HEK293 (cell line): ENCODE results near the gene ELOVL6.

Experiments used
- CTCF ChIA-PET: fragments of 350-600 bp; formaldehyde crosslinking; extraction: SDS; loops from one replicate; lab custom pipeline; 2021; ENCODE audit warnings: antibody characterized with exemption; lab: Yijun Ruan, JAX
- POLR2A ChIA-PET: fragments of 300-600 bp; formaldehyde crosslinking; extraction: SDS; loops from one replicate; lab custom pipeline; 2020; ENCODE audit warnings: antibody characterized with exemption, inconsistent platforms; lab: Yijun Ruan, JAX
- H3K27ac ChIP-seq: fragments of 200-500 bp; sonication (Bioruptor generic); 2 replicates; pipeline ENCODE4 v1.5.1; 2014; ENCODE audit warnings: low read depth, low read length, control low read depth, inconsistent platforms; ENCODE audit errors: extremely low read depth
- H3K36me3 ChIP-seq, 2 experiments: fragments of 200-500 bp in 1 of 2; sonication (Bioruptor generic) in 1 of 2; 1 replicate in 1 of 2; 2 replicates in 1 of 2; pipeline ENCODE4 v1.5.1; 2014 to 2017; ENCODE audit warnings: inconsistent platforms in 2 of 2, low read length in 2 of 2; ENCODE audit not compliant: control insufficient read depth in 2 of 2, insufficient read depth in 1 of 2
- H3K4me1 ChIP-seq: fragments of 200-500 bp; sonication (Bioruptor generic); 2 replicates; pipeline ENCODE4 v1.5.1; 2014; ENCODE audit warnings: mild to moderate bottlenecking, low read length, inconsistent platforms; ENCODE audit not compliant: control insufficient read depth, insufficient read depth
- H3K4me3 ChIP-seq: 2 replicates; pipeline ENCODE4 v1.5.1; 2011; ENCODE audit warnings: low read depth, mild to moderate bottlenecking, control low read depth, low read length, moderate library complexity
- H3K9me3 ChIP-seq: fragments of 200-500 bp; sonication (Bioruptor generic); 2 replicates; pipeline ENCODE4 v1.5.1; 2014; ENCODE audit warnings: low read depth, low read length, inconsistent platforms; ENCODE audit not compliant: control insufficient read depth, insufficient read depth
- GLI2 ChIP-seq: fragments of 450-650 bp; formaldehyde crosslinking; IDR thresholded peaks from 2 replicates; pipeline ENCODE4; 2017; ENCODE audit warnings: missing biosample characterization, missing genetic modification characterization, low read depth, borderline replicate concordance
- KLF17 ChIP-seq: fragments of 450-650 bp; formaldehyde crosslinking; IDR thresholded peaks from 2 replicates; pipeline ENCODE4 v1.5.1; 2016; ENCODE audit warnings: missing biosample characterization, missing genetic modification characterization
- TSHZ1 ChIP-seq: fragments of 450-650 bp; formaldehyde crosslinking; IDR thresholded peaks from 2 replicates; pipeline ENCODE4 v1.5.1; 2016; ENCODE audit warnings: missing biosample characterization, missing genetic modification characterization, borderline replicate concordance
- ZNF146 ChIP-seq: fragments of 450-650 bp; formaldehyde crosslinking; IDR thresholded peaks from 2 replicates; pipeline ENCODE4 v1.5.1; 2016; ENCODE audit warnings: missing biosample characterization, missing genetic modification characterization
- ZNF155 ChIP-seq: fragments of 450-650 bp; formaldehyde crosslinking; IDR thresholded peaks from 2 replicates; pipeline ENCODE4 v1.5.1; 2016; ENCODE audit warnings: missing biosample characterization, missing genetic modification characterization
- ZNF169 ChIP-seq: fragments of 450-650 bp; formaldehyde crosslinking; IDR thresholded peaks from 2 replicates; pipeline ENCODE4 v1.5.1; 2016; ENCODE audit warnings: missing biosample characterization, missing genetic modification characterization
- ZNF174 ChIP-seq: fragments of 450-650 bp; formaldehyde crosslinking; IDR thresholded peaks from 2 replicates; pipeline ENCODE4 v1.5.0; 2017; ENCODE audit warnings: missing biosample characterization, mild to moderate bottlenecking, missing genetic modification characterization
- ZNF2 ChIP-seq: fragments of 450-650 bp; formaldehyde crosslinking; IDR thresholded peaks from 2 replicates; pipeline ENCODE4 v1.5.1; 2016; ENCODE audit warnings: missing biosample characterization, missing genetic modification characterization
- ZNF274 ChIP-seq, 2 experiments: fragments of 200-500 bp in 1 of 2; fragments of 450-650 bp in 1 of 2; sonication (Bioruptor generic) in 1 of 2; formaldehyde crosslinking in 1 of 2; IDR thresholded peaks; 2 replicates each; pipeline versions ENCODE4 v1.5.1 to v1.6.1; 2014 to 2016; ENCODE audit warnings: borderline replicate concordance in 1 of 2, inconsistent platforms in 1 of 2, low read length in 1 of 2, missing biosample characterization in 1 of 2, missing genetic modification characterization in 1 of 2
- ZNF324 ChIP-seq: fragments of 450-650 bp; formaldehyde crosslinking; IDR thresholded peaks from 2 replicates; pipeline ENCODE4 v1.5.1; 2016; ENCODE audit warnings: missing biosample characterization, missing genetic modification characterization
- ZNF48 ChIP-seq: fragments of 450-650 bp; formaldehyde crosslinking; IDR thresholded peaks from 2 replicates; pipeline ENCODE4 v1.5.1; 2016; ENCODE audit warnings: missing biosample characterization, missing genetic modification characterization
- ZNF621 ChIP-seq: fragments of 450-650 bp; formaldehyde crosslinking; IDR thresholded peaks from 2 replicates; pipeline ENCODE4 v1.5.1; 2017; ENCODE audit warnings: missing biosample characterization, missing genetic modification characterization
- ZNF660 ChIP-seq: fragments of 450-650 bp; IDR thresholded peaks from 2 replicates; pipeline ENCODE4 v1.5.1; 2018; ENCODE audit warnings: missing biosample characterization, mild to moderate bottlenecking, missing genetic modification characterization
- ZSCAN4 ChIP-seq: fragments of 450-650 bp; formaldehyde crosslinking; IDR thresholded peaks from 2 replicates; pipeline ENCODE4 v1.5.1; 2017; ENCODE audit warnings: missing biosample characterization, missing genetic modification characterization
- TF ChIP-seq, protein P1 (sequence below): fragments of 450-650 bp; formaldehyde crosslinking; IDR thresholded peaks from 2 replicates; pipeline ENCODE4 v1.5.1; 2016; ENCODE audit warnings: missing biosample characterization, missing genetic modification characterization
- TF ChIP-seq, protein P2 (sequence below): fragments of 450-650 bp; formaldehyde crosslinking; IDR thresholded peaks from 2 replicates; pipeline ENCODE4; 2016; ENCODE audit warnings: missing biosample characterization, missing genetic modification characterization
- TF ChIP-seq, protein P3 (sequence below): fragments of 450-650 bp; formaldehyde crosslinking; IDR thresholded peaks from 2 replicates; pipeline ENCODE4 v1.5.1; 2016; ENCODE audit warnings: missing biosample characterization, missing genetic modification characterization, low read depth

Gene ELOVL6

DNA sequence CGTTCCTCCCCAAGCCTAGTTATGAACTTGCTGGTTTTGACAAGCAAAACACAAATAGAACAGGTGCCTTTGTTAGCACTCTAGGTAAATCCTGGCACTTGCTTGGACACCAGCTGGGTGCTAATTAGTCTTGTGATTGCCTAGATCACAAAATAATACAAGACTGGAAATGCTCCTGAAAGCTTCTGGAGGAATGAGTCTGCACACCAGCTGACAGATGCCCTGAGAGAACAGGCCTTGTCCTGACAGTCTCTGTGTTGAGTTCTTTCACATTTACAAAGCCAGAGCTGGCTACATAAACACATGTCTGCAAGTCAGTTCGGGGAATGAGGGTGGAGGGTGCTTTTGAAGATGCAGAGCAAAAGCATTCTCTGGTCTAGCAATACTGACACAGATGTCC lies 93.8 kb downstream of the ELOVL6 start:
- no peak for TF ChIP-seq ZNF48 (tag by site-specific recombination)
- no peak for TF ChIP-seq ZNF174 (tag by site-specific recombination)
- TF ChIP-seq ZNF660 (tag by site-specific recombination) = no peak
- no peak for TF ChIP-seq ZNF324 (tag by site-specific recombination)
- no peak for TF ChIP-seq ZNF169
- no peak for TF ChIP-seq ZNF155 (tag by site-specific recombination)
- TF ChIP-seq, protein P1, sequence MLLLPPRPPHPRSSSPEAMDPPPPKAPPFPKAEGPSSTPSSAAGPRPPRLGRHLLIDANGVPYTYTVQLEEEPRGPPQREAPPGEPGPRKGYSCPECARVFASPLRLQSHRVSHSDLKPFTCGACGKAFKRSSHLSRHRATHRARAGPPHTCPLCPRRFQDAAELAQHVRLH = no peak
- TF ChIP-seq, protein P2, sequence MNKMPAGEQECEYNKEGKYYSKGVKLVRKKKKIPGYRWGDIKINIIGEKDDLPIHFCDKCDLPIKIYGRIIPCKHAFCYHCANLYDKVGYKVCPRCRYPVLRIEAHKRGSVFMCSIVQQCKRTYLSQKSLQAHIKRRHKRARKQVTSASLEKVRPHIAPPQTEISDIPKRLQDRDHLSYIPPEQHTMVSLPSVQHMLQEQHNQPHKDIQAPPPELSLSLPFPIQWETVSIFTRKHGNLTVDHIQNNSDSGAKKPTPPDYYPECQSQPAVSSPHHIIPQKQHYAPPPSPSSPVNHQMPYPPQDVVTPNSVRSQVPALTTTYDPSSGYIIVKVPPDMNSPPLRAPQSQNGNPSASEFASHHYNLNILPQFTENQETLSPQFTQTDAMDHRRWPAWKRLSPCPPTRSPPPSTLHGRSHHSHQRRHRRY (tag by site-specific recombination) = no peak
- TF ChIP-seq, protein P3, sequence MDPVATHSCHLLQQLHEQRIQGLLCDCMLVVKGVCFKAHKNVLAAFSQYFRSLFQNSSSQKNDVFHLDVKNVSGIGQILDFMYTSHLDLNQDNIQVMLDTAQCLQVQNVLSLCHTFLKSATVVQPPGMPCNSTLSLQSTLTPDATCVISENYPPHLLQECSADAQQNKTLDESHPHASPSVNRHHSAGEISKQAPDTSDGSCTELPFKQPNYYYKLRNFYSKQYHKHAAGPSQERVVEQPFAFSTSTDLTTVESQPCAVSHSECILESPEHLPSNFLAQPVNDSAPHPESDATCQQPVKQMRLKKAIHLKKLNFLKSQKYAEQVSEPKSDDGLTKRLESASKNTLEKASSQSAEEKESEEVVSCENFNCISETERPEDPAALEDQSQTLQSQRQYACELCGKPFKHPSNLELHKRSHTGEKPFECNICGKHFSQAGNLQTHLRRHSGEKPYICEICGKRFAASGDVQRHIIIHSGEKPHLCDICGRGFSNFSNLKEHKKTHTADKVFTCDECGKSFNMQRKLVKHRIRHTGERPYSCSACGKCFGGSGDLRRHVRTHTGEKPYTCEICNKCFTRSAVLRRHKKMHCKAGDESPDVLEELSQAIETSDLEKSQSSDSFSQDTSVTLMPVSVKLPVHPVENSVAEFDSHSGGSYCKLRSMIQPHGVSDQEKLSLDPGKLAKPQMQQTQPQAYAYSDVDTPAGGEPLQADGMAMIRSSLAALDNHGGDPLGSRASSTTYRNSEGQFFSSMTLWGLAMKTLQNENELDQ = no peak
- no peak for TF ChIP-seq GLI2
- TF ChIP-seq KLF17 (tag by site-specific recombination) = no peak
- TF ChIP-seq ZNF274 (IDR thresholded peaks at IDR 0.05; ENCODE audit: low read length) = no peak
- TF ChIP-seq ZNF274 (tag by site-specific recombination; IDR thresholded peaks at IDR 0.05; ENCODE audit: borderline replicate concordance) = no peak
- no peak for TF ChIP-seq ZNF621 (tag by site-specific recombination)
- no peak for TF ChIP-seq ZNF2 (tag by site-specific recombination)
- TF ChIP-seq ZSCAN4 (tag by site-specific recombination) = no peak
- no peak for TF ChIP-seq TSHZ1 (tag by site-specific recombination)
- no peak for TF ChIP-seq ZNF146
- no peaks in the 10 kb centered on the region for H3K9me3 ChIP-seq
- H3K4me3 ChIP-seq = no peak overlapping the region
- H3K36me3 ChIP-seq = peaks cover 0 to 4% of the 10 kb centered on the region in 2 experiments; a peak in 1 of 3 replicates
- POLR2A ChIA-PET = no interaction called here
- no peak overlapping the region for H3K27ac ChIP-seq
- peaks cover 8% of the 10 kb centered on the region for H3K4me1 ChIP-seq
- CTCF ChIA-PET = interaction anchor here (0.5 kb wide), 1 partner anchor 78 kb away, joined by 3 read pairs; no protein-coding TSS in a partner anchor
